ENCODE results near the gene WDR86.

WDR86 gene

GRCh38 chr7:151395036-151395367 lies 14.8 kb downstream of the WDR86 start:
- no peak overlapping the region for H3K4me3 Mint-ChIP-seq
- ATAC-seq (no peak), DNase-seq (ENCODE audit: low spot score in 2 of 2) (no peak)
- H3K27ac Mint-ChIP-seq: no peak overlapping the region
- H3K4me1 Mint-ChIP-seq: peaks cover 31% of the 10 kb centered on the region
- no peaks in the 10 kb centered on the region for H3K36me3 Mint-ChIP-seq
- no peaks in the 10 kb centered on the region for H3K9me3 Mint-ChIP-seq

- ATAC-seq: no peak
These were observed 15.5 kb downstream of the WDR86 start for GRCh38 chr7:151394076-151395035.

GRCh38 chr7:151393031-151393977 lies 16.5 kb downstream of the WDR86 start:
- Mint-ChIP-seq H3K4me3 (no peak overlapping the region), H3K9me3 (no peaks in the 10 kb centered on the region), H3K4me1 (peaks cover 21% of the 10 kb centered on the region), H3K27ac (no peak overlapping the region), H3K36me3 (no peaks in the 10 kb centered on the region)
- ATAC-seq: no peak
- DNase-seq (ENCODE audit: low spot score in 2 of 2): no peak

More at GRCh38 chr7:151394076-151395035, 15.5 kb downstream of the WDR86 start:
- no peaks in the 10 kb centered on the region for H3K36me3 Mint-ChIP-seq
- peaks cover 31% of the 10 kb centered on the region for H3K4me1 Mint-ChIP-seq
- no peak for DNase-seq (ENCODE audit: low spot score in 2 of 2)
- H3K9me3 Mint-ChIP-seq: no peaks in the 10 kb centered on the region
- no peak overlapping the region for H3K4me3 Mint-ChIP-seq
- H3K27ac Mint-ChIP-seq: no peak overlapping the region

GRCh38 chr7:151392426-151392825 lies 17.4 kb downstream of the WDR86 start:
- no peak for ATAC-seq
- H3K9me3 Mint-ChIP-seq: no peaks in the 10 kb centered on the region
- H3K36me3 Mint-ChIP-seq: no peaks in the 10 kb centered on the region

GRCh38 chr7:151392002-151392401 lies 17.8 kb downstream of the WDR86 start:
- Mint-ChIP-seq H3K27ac (no peak overlapping the region), H3K36me3 (no peaks in the 10 kb centered on the region), H3K4me1 (peaks cover 8% of the 10 kb centered on the region), H3K4me3 (no peak overlapping the region), H3K9me3 (no peaks in the 10 kb centered on the region)
- no peak for DNase-seq (ENCODE audit: low spot score in 2 of 2)
- no peak for ATAC-seq

More at GRCh38 chr7:151392426-151392825, 17.4 kb downstream of the WDR86 start:
- Mint-ChIP-seq H3K4me1 (peaks cover 12% of the 10 kb centered on the region), H3K4me3 (no peak overlapping the region), H3K27ac (no peak overlapping the region)
- DNase-seq (ENCODE audit: low spot score in 2 of 2): no peak

- Mint-ChIP-seq H3K36me3 (no peaks in the 10 kb centered on the region), H3K4me1 (peaks cover 6% of the 10 kb centered on the region), H3K4me3 (no peak overlapping the region), H3K27ac (no peak overlapping the region), H3K9me3 (no peaks in the 10 kb centered on the region)
- no peak for DNase-seq (ENCODE audit: low spot score in 2 of 2)
- ATAC-seq: no peak
These were observed 18.5 kb downstream of the WDR86 start for GRCh38 chr7:151391358-151391730.

- no peak for ATAC-seq
- no peaks in the 10 kb centered on the region for H3K36me3 Mint-ChIP-seq
- H3K4me3 Mint-ChIP-seq: no peak overlapping the region
- no peak overlapping the region for H3K27ac Mint-ChIP-seq
- H3K9me3 Mint-ChIP-seq: no peaks in the 10 kb centered on the region
- DNase-seq (ENCODE audit: low spot score in 2 of 2): no peak
- peaks cover 6% of the 10 kb centered on the region for H3K4me1 Mint-ChIP-seq
These were observed 19.1 kb downstream of the WDR86 start for GRCh38 chr7:151390598-151391357.

GRCh38 chr7:151389768-151390597 lies 19.9 kb downstream of the WDR86 start:
- H3K4me3 Mint-ChIP-seq: no peak overlapping the region
- peak overlapping the region; percentile 32 for H3K27ac Mint-ChIP-seq
- H3K9me3 Mint-ChIP-seq: no peaks in the 10 kb centered on the region
- no peaks in the 10 kb centered on the region for H3K36me3 Mint-ChIP-seq
- H3K4me1 Mint-ChIP-seq: peaks cover 6% of the 10 kb centered on the region
- ATAC-seq: no peak
- no peak for DNase-seq (ENCODE audit: low spot score in 2 of 2)

- H3K4me1 Mint-ChIP-seq: peaks cover 6% of the 10 kb centered on the region
- DNase-seq (ENCODE audit: low spot score in 2 of 2): no peak
- no peaks in the 10 kb centered on the region for H3K36me3 Mint-ChIP-seq
- H3K4me3 Mint-ChIP-seq: no peak overlapping the region
- H3K27ac Mint-ChIP-seq: peak overlapping the region; percentile 32
- ATAC-seq: no peak
- H3K9me3 Mint-ChIP-seq: no peaks in the 10 kb centered on the region
These were observed 20.6 kb downstream of the WDR86 start for GRCh38 chr7:151389096-151389767.

- no peak for DNase-seq (ENCODE audit: low spot score in 2 of 2)
- Mint-ChIP-seq H3K4me1 (peaks cover 5% of the 10 kb centered on the region), H3K36me3 (no peaks in the 10 kb centered on the region), H3K4me3 (no peak overlapping the region), H3K27ac (no peak overlapping the region), H3K9me3 (no peaks in the 10 kb centered on the region)
- ATAC-seq: no peak
These were observed 21.4 kb downstream of the WDR86 start for GRCh38 chr7:151388430-151388829.

GRCh38 chr7:151388007-151388297 lies 21.9 kb downstream of the WDR86 start:
- H3K9me3 Mint-ChIP-seq: no peaks in the 10 kb centered on the region
- no peak overlapping the region for H3K27ac Mint-ChIP-seq
- ATAC-seq: no peak
- DNase-seq (ENCODE audit: low spot score in 2 of 2): no peak
- peaks cover under 1% of the 10 kb centered on the region for H3K4me1 Mint-ChIP-seq
- H3K36me3 Mint-ChIP-seq: no peaks in the 10 kb centered on the region
- no peak overlapping the region for H3K4me3 Mint-ChIP-seq

- no peaks in the 10 kb centered on the region for H3K9me3 Mint-ChIP-seq
- ATAC-seq (peak; percentile 5), DNase-seq (ENCODE audit: low spot score in 2 of 2) (no peak)
- no peak overlapping the region for H3K4me3 Mint-ChIP-seq
- peaks cover 2% of the 10 kb centered on the region for H3K4me1 Mint-ChIP-seq
- no peaks in the 10 kb centered on the region for H3K36me3 Mint-ChIP-seq
- no peak overlapping the region for H3K27ac Mint-ChIP-seq
These were observed 22.5 kb downstream of the WDR86 start for GRCh38 chr7:151387161-151388006.

- DNase-seq (ENCODE audit: low spot score in 2 of 2): no peak
- Mint-ChIP-seq H3K4me3 (no peak overlapping the region), H3K9me3 (no peaks in the 10 kb centered on the region)
These were observed 23.3 kb downstream of the WDR86 start for GRCh38 chr7:151386301-151387160.

More at GRCh38 chr7:151386301-151387160, 23.3 kb downstream of the WDR86 start:
- peaks cover 7% of the 10 kb centered on the region for H3K4me1 Mint-ChIP-seq
- no peak for ATAC-seq
- H3K36me3 Mint-ChIP-seq: no peaks in the 10 kb centered on the region
- no peak overlapping the region for H3K27ac Mint-ChIP-seq
